Prostate gland (tissue), 2 donors: ENCODE measurements around the gene SYNC. TPM values are rescaled to one million over a fixed set of nuclear protein-coding genes. Genes with fewer than 3 reads are reported as not detected.

Experiments used
- DNase-seq: peaks from one replicate; pipeline ENCODE4 v3.0.0-alpha.2; 2019; ENCODE audit warnings: low spot score
- H3K27ac ChIP-seq, 2 donors: fragments of 200-600 bp; sonication (generic); 2 replicates each; pipeline ENCODE4 v1.5.1; 2017 to 2019
- H3K27me3 ChIP-seq: fragments of 200-600 bp; sonication (generic); replicated peaks from 2 replicates; pipeline ENCODE4 v1.5.1; 2019; ENCODE audit not compliant: insufficient read depth
- H3K36me3 ChIP-seq, 2 donors: fragments of 200-600 bp; sonication (generic); 1 replicate in 1 of 2; 2 replicates in 1 of 2; pipeline versions ENCODE4 v1.5.1 to v1.8.1; 2017 to 2019
- H3K4me1 ChIP-seq: fragments of 200-600 bp; sonication (generic); replicated peaks from 2 replicates; pipeline ENCODE4 v1.5.1; 2019
- H3K4me3 ChIP-seq, 2 donors: fragments of 200-600 bp; sonication (generic); 2 replicates each; pipeline ENCODE4 v1.5.1; 2017 to 2019
- H3K9me3 ChIP-seq: fragments of 200-600 bp; sonication (generic); 2 replicates; pipeline ENCODE4 v1.5.1; 2017
- POLR2A ChIP-seq: fragments of 450-650 bp; IDR thresholded peaks from one replicate; pipeline ENCODE4 v1.6.1; 2016; ENCODE audit warnings: antibody characterized with exemption, mild to moderate bottlenecking
- POLR2AphosphoS5 ChIP-seq: sonication (generic); formaldehyde crosslinking; IDR thresholded peaks from one replicate; pipeline ENCODE4 v1.6.1; 2017; ENCODE audit warnings: antibody characterized with exemption
- WGBS: methylation state at CpG from one replicate; pipeline ENCODE4 v1.1.5; 2018; 5-methylcytosine and 5-hydroxymethylcytosine counted together
- intact Hi-C: fragments of 100-400 bp; cut with DNase I; formaldehyde crosslinking; loops from one replicate; pipeline ENCODE4 v1.14.2; 2022
- total RNA-seq, 2 donors: library from RNA; depleted of rRNA; stranded (reverse); fragments of >200 nt; gene quantifications; one replicate each; pipeline ENCODE4 v1.1.0, GENCODE V29; 2016
- TF ChIP-seq, protein P1 (sequence below), 4 experiments: fragments of 200-600 bp in 2 of 4; fragments of 450-650 bp in 2 of 4; sonication (generic) in 2 of 4; IDR thresholded peaks; 1 replicate in 3 of 4; 2 replicates in 1 of 4; pipeline ENCODE4 v1.5.1; 2016 to 2019; ENCODE audit warnings: antibody characterized with exemption in 4 of 4, mild to moderate bottlenecking in 2 of 4, moderate library complexity in 2 of 4

The SYNC gene
- 10 to 100 TPM in 1 of 2 donors, 1 to 10 TPM in 1; 7.9 to 18.2 TPM for total RNA-seq

DNA sequence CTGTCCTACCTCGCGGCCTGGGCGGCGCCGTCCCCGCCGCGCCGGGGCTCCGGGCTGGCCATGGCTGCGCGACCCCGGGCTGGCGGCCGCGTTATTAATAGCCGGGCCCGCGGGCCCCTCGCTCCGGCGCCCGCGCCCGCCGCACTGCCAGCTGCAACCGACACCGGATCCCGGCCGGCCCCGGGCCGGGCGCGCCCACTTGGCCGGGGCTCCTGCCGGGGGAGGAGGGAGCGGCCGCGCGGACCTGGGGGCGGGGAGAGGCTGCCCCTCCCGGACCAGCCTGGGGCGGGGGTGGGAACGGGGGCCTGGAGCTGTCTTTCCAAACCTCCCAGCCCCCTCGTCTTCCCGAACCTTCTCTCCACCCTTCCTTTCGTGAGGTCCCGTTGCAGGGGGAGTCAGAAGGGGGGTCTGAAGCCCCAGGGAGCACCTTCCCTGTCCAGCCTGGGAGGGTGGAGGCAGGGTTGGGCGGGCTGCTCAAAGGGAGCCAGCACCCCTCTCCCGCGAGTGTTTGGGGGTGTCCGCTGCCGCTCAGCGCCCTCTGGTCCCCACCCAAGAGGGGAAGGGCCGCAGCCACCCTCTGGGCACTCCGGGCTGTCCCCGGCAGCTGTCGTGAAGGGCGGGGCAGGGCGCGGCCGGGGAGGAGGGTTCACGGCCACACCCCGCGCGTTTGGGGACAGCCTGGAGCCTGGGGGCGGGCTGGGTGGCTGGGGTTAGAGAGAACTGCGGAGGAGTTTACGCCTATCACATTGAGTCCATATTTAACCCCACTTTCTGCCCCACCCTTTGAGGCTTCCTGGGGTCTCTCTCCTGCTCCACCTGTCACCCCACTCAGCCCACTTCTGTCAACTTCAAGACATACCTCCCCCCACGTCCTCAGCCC lies at the start of gene SYNC:
Gene SYNC, minus strand, starts transcription at position 172 of the 880 bp plus-strand sequence. Its CDS starts 110 bp downstream, at position 62.
- no peak for TF ChIP-seq POLR2A
- TF ChIP-seq, protein P1, sequence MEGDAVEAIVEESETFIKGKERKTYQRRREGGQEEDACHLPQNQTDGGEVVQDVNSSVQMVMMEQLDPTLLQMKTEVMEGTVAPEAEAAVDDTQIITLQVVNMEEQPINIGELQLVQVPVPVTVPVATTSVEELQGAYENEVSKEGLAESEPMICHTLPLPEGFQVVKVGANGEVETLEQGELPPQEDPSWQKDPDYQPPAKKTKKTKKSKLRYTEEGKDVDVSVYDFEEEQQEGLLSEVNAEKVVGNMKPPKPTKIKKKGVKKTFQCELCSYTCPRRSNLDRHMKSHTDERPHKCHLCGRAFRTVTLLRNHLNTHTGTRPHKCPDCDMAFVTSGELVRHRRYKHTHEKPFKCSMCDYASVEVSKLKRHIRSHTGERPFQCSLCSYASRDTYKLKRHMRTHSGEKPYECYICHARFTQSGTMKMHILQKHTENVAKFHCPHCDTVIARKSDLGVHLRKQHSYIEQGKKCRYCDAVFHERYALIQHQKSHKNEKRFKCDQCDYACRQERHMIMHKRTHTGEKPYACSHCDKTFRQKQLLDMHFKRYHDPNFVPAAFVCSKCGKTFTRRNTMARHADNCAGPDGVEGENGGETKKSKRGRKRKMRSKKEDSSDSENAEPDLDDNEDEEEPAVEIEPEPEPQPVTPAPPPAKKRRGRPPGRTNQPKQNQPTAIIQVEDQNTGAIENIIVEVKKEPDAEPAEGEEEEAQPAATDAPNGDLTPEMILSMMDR (IDR thresholded peaks at IDR 0.05) = no peak
- TF ChIP-seq POLR2AphosphoS5 = no peak
- no peak for DNase-seq
- no peaks in the 10 kb centered on the region for H3K27me3 ChIP-seq
- 0% methylated on average over 40 of the region's 70 CpGs for WGBS
- peak within 1 kb of the TSS; percentile 49 to 55 for H3K4me3 ChIP-seq
- peak within 1 kb of the TSS; percentile 75 to 78 for H3K27ac ChIP-seq
- H3K4me1 ChIP-seq = peaks cover 12% of the 10 kb centered on the region
- H3K9me3 ChIP-seq = no peaks in the 10 kb centered on the region
- no peaks in the 10 kb centered on the region for H3K36me3 ChIP-seq
- intact Hi-C loops = loop anchor here (2.0 kb wide), 1 partner anchor 52 kb away; the partner anchor contains the start of genes RBBP4 and ZBTB8OS

DNA sequence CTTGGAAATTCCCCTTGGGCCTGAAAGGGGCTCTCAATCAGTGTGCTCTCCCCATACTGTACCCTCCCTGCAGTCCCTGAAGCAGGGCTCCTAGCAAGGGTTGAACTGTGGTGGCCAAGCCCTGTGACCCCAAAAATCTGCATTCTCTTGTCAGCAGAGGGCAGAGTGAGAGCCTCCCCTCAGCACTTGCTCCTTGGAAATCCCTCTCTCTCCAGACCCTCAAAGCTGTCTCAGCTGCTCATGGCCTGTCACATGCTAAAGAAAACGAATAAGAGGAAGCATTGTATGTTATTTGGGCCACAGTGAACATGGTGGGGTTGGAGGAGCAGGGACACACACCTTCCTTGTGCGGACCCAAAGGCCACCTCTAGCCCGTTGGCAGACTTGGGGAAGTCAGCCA lies 47.2 kb upstream of the SYNC start:
- no peak for TF ChIP-seq POLR2AphosphoS5
- Histone ChIP-seq H3K27me3 (no peaks in the 10 kb centered on the region), H3K4me1 (no peaks in the 10 kb centered on the region), H3K9me3 (no peaks in the 10 kb centered on the region), H3K4me3 (no peak overlapping the region), H3K27ac (peak overlapping the region; percentile 41 to 47), H3K36me3 (no peaks in the 10 kb centered on the region)
- intact Hi-C loops = no loop called here
- no peak for DNase-seq
- 59% methylated on average over 3 of the region's 3 CpGs for WGBS

DNA sequence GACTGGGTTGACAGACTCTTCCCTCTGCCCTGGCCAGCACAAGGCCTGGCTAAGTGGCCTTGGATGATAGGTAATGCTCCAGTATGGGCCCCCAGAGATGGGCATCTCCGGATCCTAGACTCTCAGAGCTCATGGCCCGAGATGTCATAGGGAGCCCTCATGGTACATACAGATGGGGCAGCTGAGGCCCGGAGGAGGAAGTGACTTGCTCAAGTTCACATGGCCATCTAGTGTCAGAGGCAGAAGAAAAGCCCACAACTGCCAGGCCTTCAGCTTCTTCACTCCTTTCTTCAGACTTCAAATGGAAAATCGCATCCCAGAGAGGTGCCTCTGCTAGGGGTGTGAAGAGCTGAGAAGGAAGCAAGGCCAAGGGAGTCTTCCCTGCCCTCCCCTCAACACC lies 46.8 kb upstream of the SYNC start:
- no peaks in the 10 kb centered on the region for H3K9me3 ChIP-seq
- no peaks in the 10 kb centered on the region for H3K4me1 ChIP-seq
- DNase-seq = no peak
- TF ChIP-seq POLR2A = no peak
- TF ChIP-seq POLR2AphosphoS5 = no peak
- TF ChIP-seq, protein P1 (IDR thresholded peaks at IDR 0.05) = no peak
- WGBS = 93% methylated on average over 4 of the region's 4 CpGs
- no peaks in the 10 kb centered on the region for H3K27me3 ChIP-seq
- peak overlapping the region; percentile 41 to 47 for H3K27ac ChIP-seq
- no peaks in the 10 kb centered on the region for H3K36me3 ChIP-seq
- no peak overlapping the region for H3K4me3 ChIP-seq
- intact Hi-C loops = no loop called here

DNA sequence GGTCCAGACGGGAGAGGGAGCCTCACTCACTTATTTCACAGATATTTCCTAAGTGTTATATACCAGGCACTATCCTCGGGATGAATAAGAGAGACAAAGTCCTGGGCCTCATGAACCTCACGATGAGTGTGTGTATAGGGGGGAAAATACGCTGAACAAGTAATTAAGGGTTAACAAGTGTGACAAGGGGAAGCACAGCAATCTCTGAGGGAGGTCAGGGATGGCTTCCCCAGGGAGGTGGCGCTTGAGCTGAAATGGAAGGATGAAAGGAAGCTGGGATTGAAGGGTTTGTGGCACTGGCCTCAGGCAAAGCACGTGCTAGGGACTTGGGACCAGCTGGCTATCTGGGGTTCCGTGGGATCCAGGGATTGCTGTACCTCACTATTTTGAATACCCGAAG lies 46.4 kb upstream of the SYNC start:
- intact Hi-C loops = no loop called here
- DNase-seq = no peak
- TF ChIP-seq, protein P1 (IDR thresholded peaks at IDR 0.05) = no peak
- TF ChIP-seq POLR2AphosphoS5 (no peak), POLR2A (no peak)
- no peaks in the 10 kb centered on the region for H3K9me3 ChIP-seq
- H3K27ac ChIP-seq = peak overlapping the region in 1 of 2 donors; percentile 15
- no peaks in the 10 kb centered on the region for H3K36me3 ChIP-seq
- H3K27me3 ChIP-seq = no peaks in the 10 kb centered on the region
- no peak overlapping the region for H3K4me3 ChIP-seq
- 80% methylated on average over 8 of the region's 8 CpGs for WGBS
- H3K4me1 ChIP-seq = no peaks in the 10 kb centered on the region

DNA sequence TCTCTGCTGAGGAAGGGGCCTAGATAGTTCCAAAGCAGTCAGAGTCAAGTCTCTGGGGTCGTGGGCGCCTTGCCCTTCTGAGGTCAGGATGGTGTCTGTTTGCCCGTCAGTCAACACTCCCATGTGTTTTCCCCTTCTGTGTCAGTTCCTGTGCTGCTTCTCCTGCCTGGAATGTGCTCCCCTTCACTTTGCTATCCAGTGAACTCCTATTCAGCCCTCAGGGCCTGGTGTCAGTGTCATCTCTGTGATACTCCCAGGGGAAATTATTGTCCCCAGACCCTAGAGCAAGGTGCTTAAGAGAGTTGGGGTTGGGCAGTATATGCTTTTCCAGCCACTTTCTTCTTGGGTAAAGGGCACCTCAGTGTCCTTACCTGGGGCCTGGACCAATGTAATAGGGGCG lies 45.8 kb upstream of the SYNC start:
- no peak overlapping the region for H3K4me3 ChIP-seq
- TF ChIP-seq POLR2A (no peak), POLR2AphosphoS5 (no peak)
- TF ChIP-seq, protein P1 (IDR thresholded peaks at IDR 0.05) = no peak
- H3K36me3 ChIP-seq = no peaks in the 10 kb centered on the region
- intact Hi-C loops = no loop called here
- H3K27ac ChIP-seq = no peak overlapping the region
- no peaks in the 10 kb centered on the region for H3K9me3 ChIP-seq
- no peaks in the 10 kb centered on the region for H3K27me3 ChIP-seq
- peaks cover 3% of the 10 kb centered on the region for H3K4me1 ChIP-seq
- DNase-seq = no peak
- 96% methylated on average over 4 of the region's 4 CpGs for WGBS
